Endothelial cell of hepatic sinusoid (primary cell): Measurements from ENCODE around the gene GNA14.
"Not testable (repeated sequence)": the region's sequence is repeated elsewhere in the genome, so short reads cannot be mapped to it uniquely, and the experiment has no call there.

Experiments
- in situ Hi-C: cut with HindIII; loops from 2 replicates; pipeline ENCODE4 v1.10.0; 2017; ENCODE audit warnings: low sequenced_read_pairs

Gene GNA14

DNA sequence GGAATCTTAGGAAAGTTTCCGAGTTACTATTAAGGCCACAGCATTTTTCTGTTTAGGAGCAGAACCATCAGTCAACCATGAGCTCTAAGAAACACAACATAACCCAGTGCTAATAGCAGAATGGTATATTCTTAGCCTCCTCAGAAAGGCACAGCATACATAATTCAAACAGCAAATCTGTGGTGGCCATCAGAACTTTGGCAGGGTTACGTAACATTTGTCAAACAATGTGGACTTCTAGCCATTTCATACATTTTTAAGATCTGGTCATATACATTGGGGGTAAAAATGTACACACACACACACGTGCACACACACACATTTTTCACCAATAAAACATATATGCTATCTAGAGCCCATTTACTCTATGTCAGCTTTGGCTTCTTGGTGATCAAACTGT is 225.2 kb downstream of the GNA14 start:
- in situ Hi-C loops: no loop called here

GRCh38 chr9:77421506-77422265 is 226.4 kb downstream of the GNA14 start:
- in situ Hi-C loops: no loop called here

- in situ Hi-C loops: no loop called here
These were observed 227.5 kb downstream of the GNA14 start for GRCh38 chr9:77420641-77421040.

DNA sequence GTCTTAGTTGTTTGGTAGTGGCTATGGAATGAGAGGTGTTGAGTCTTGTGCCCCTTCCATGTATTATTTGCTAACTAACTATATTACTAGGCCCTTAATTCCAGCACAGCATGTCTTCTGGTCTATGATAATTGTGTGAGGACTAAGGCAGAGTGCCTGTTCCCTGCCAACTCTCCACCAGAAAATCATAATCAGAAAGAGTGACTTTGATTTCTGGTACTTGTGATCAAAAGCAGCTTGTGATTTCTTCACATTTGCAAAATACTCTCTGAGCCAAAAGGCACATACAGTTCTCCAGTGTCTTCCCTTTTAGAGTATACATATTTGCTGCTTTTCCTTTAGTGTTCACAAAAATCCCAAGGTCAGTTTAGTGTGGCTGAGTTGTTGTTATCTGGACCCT is 229.9 kb downstream of the GNA14 start:
- in situ Hi-C loops: no loop called here

DNA sequence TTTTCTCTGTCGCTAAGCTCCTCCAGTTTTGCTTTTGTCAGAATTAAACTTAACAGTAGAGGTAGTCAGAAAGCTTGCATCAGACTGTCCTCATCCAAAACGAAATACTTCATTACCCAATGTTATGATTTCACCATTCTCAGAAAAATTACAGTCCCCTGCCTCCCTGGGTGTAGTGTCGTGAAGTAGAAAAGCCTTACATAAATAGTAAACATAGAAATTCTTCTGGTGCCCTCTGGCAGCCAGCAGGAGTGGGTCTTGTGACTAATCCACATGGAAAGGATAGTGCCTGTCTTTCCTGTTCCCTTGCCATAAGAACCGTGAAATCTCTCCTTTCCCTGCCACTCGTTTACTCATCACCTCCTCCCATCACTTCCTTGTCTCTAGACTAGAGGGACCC is 230.6 kb downstream of the GNA14 start:
- in situ Hi-C loops: no loop called here

DNA sequence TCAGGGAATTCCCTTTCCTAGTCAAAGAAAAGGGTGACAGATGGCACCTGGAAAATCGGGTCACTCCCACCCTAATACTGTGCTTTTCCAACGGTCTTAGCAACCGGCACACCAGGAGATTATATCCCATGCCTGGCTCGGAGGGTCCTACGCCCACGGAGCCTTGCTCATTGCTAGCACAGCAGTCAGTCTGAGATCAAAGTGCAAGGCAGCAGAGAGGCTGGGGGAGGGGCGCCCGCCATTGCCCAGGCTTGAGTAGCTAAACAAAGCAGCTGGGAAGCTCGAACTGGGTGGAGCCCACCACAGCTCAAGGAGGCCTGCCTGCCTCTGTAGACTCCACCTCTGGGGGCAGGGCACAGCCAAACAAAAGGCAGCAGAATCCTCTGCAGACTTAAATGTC is 239.6 kb downstream of the GNA14 start:
- in situ Hi-C loops: not testable (repeated sequence)

DNA sequence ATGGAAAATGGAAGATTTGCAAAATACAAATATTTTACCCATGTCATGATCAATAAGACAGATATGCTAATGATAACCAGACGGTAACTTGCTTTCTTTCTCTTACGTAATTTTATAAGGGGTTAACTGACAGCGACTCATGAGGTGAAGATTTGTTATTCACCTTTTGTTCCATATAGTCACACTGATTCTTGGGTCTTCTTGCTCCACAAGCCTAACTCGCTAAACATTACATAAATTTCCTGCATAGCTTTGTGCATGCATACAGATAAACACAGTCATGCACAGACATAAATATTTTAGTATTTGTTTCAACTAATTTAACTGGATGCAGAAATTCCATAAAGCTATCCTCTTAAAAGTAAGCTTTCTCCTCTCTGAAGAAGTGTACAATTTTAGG is 244.9 kb downstream of the GNA14 start:
- in situ Hi-C loops: no loop called here

- in situ Hi-C loops: no loop called here
These were observed 245.8 kb downstream of the GNA14 start for GRCh38 chr9:77402286-77402685.

GRCh38 chr9:77399964-77400363 is 248.2 kb downstream of the GNA14 start:
- in situ Hi-C loops: loop anchor here (25.0 kb wide), 1 partner anchor 113 kb away; no protein-coding TSS in a partner anchor

GRCh38 chr9:77398581-77398980 is 249.5 kb downstream of the GNA14 start:
- in situ Hi-C loops: loop anchor here (25.0 kb wide), 1 partner anchor 111 kb away; no protein-coding TSS in a partner anchor

- in situ Hi-C loops: loop anchor here (25.0 kb wide), 1 partner anchor 105 kb away; no protein-coding TSS in a partner anchor
These were observed 255.8 kb downstream of the GNA14 start for GRCh38 chr9:77392328-77392727.

GRCh38 chr9:77391834-77392233 is 256.3 kb downstream of the GNA14 start:
- in situ Hi-C loops: loop anchor here (25.0 kb wide), 1 partner anchor 105 kb away; no protein-coding TSS in a partner anchor

- in situ Hi-C loops: loop anchor here (25.0 kb wide), 1 partner anchor 99 kb away; no protein-coding TSS in a partner anchor
These were observed 261.9 kb downstream of the GNA14 start for GRCh38 chr9:77386187-77386586.

GRCh38 chr9:77384406-77384805 is 263.7 kb downstream of the GNA14 start:
- in situ Hi-C loops: loop anchor here (25.0 kb wide), 1 partner anchor 97 kb away; no protein-coding TSS in a partner anchor

DNA sequence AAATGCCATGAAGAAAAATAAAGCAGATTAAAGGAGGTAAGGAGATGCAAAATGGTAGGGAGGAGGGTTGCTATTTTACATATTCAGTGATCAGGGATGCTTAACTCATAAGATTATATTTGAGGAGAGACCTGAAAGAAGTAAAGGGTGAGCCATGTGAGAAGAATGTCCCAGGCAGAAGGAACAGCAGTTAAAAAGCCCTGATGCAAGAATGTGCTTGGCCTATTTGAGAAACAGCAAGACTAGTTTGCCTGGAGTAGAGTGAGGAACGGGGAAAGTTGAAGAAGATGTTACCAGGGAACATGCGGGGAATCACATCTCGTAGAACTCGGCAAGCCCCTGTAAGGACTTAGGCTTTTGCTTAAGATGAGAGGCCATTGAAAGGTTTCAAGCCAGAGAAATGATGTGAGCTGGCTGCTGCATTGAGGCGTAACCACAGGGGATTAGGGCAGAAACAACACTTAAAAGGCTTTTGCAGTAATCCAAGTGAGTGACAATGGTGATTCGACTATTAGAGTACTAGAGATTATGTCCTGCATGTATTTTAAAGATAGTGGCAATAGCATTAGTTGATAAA is 272.1 kb downstream of the GNA14 start:
- in situ Hi-C loops: loop anchor here (25.0 kb wide), 1 partner anchor 89 kb away; no protein-coding TSS in a partner anchor

DNA sequence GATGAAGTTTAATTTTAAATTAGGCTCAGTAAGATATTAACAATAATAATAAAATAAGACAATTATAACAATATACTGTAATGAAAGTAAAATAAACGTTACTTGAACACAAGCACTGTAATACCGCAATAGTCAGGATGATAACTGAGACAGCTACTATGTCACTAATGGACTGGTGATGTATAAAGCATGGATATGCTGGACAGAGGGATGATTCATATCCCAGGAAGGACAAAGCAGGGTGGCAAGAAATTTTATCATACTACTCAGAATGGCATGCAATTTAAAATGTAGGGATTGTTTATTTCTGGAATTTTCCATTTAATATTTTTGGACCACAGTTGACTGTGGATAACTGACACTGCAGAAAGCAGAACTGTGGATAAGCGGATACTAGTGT is 273.9 kb downstream of the GNA14 start:
- in situ Hi-C loops: no loop called here
